Astrocyte of the spinal cord (primary cell): Measurements from ENCODE around the gene STRBP.

ENCODE experiments used
- DNase-seq: peaks from one replicate; pipeline ENCODE4 v3.0.0; 2011; ENCODE audit warnings: low read depth, low spot score
- H3K4me3 ChIP-seq: 2 replicates; pipeline ENCODE4 v1.5.1; 2011; ENCODE audit warnings: low read depth, mild to moderate bottlenecking, low read length, moderate library complexity
- CTCF ChIP-seq: IDR thresholded peaks from 2 replicates; pipeline ENCODE4 v1.5.1; 2012; ENCODE audit warnings: low read depth, mild to moderate bottlenecking, low read length, inconsistent platforms
- in situ Hi-C: cut with HindIII; loops from 2 replicates; pipeline ENCODE4 v1.10.0; 2017; ENCODE audit warnings: low sequenced_read_pairs

STRBP gene

GRCh38 chr9:123299558-123300126 lies 31.3 kb upstream of the STRBP start:
- DNase-seq = no peak
- TF ChIP-seq CTCF = no peak
- no peak overlapping the region for H3K4me3 ChIP-seq
- in situ Hi-C loops = no loop called here

GRCh38 chr9:123296174-123296573 lies 27.8 kb upstream of the STRBP start:
- H3K4me3 ChIP-seq = no peak overlapping the region
- DNase-seq = no peak
- no peak for TF ChIP-seq CTCF
- in situ Hi-C loops = no loop called here

GRCh38 chr9:123291736-123292135 lies 23.4 kb upstream of the STRBP start:
- TF ChIP-seq CTCF = no peak
- DNase-seq = no peak
- no peak overlapping the region for H3K4me3 ChIP-seq
- in situ Hi-C loops = no loop called here

- H3K4me3 ChIP-seq = no peak overlapping the region
- TF ChIP-seq CTCF = no peak
- in situ Hi-C loops = no loop called here
- DNase-seq = no peak
These were observed 22.4 kb upstream of the STRBP start for GRCh38 chr9:123290764-123291163.

GRCh38 chr9:123287639-123288038 lies 19.3 kb upstream of the STRBP start:
- TF ChIP-seq CTCF = no peak
- H3K4me3 ChIP-seq = no peak overlapping the region
- no peak for DNase-seq
- in situ Hi-C loops = no loop called here

- no peak overlapping the region for H3K4me3 ChIP-seq
- TF ChIP-seq CTCF = no peak
- DNase-seq = no peak
- in situ Hi-C loops = no loop called here
These were observed 17.9 kb upstream of the STRBP start for GRCh38 chr9:123286324-123286723.

GRCh38 chr9:123284656-123285055 lies 16.3 kb upstream of the STRBP start:
- no peak for TF ChIP-seq CTCF
- no peak for DNase-seq
- in situ Hi-C loops = no loop called here
- H3K4me3 ChIP-seq = no peak overlapping the region
